HG03442 (cell line): ENCODE results near the gene MED29.
A peak's percentile ranks its signal among the peaks of the same experiment; 100 is the strongest.

ENCODE experiments used
- ATAC-seq: cut with Tn5 transposase; IDR thresholded peaks from one replicate; pipeline ENCODE4 v1.9.1; 2021; ENCODE audit warnings: mild to moderate bottlenecking, moderate library complexity; ENCODE audit not compliant: unreplicated experiment

MED29 gene

GRCh38 chr19:39410017-39410830 is 19.0 kb downstream of the MED29 start:
- no peak for ATAC-seq

GRCh38 chr19:39410831-39411080 is 19.6 kb downstream of the MED29 start:
- ATAC-seq = no peak

- ATAC-seq = no peak
Observed at GRCh38 chr19:39411081-39411831, 20.1 kb downstream of the MED29 start.

GRCh38 chr19:39411832-39412099 is 20.6 kb downstream of the MED29 start:
- ATAC-seq = peak; percentile 16

GRCh38 chr19:39412100-39412866 is 21.1 kb downstream of the MED29 start, which contains the start of gene PLEKHG2:
TSS of gene PLEKHG2 (plus strand) at chr19:39412669. CDS start at chr19:39414087, 1,418 bp downstream.
- peak; percentile 49 for ATAC-seq

GRCh38 chr19:39412867-39413271 is 21.7 kb downstream of the MED29 start:
- ATAC-seq = no peak

- no peak for ATAC-seq
Observed at GRCh38 chr19:39413272-39413910, 22.2 kb downstream of the MED29 start.

- ATAC-seq = no peak
Observed at GRCh38 chr19:39413911-39414608, 22.9 kb downstream of the MED29 start.

GRCh38 chr19:39415111-39416046 is 24.2 kb downstream of the MED29 start:
- ATAC-seq = no peak

- no peak for ATAC-seq
Observed at GRCh38 chr19:39416152-39417120, 25.3 kb downstream of the MED29 start.

GRCh38 chr19:39417463-39418181 is 26.4 kb downstream of the MED29 start:
- no peak for ATAC-seq

- no peak for ATAC-seq
Observed at GRCh38 chr19:39419003-39419402, 27.8 kb downstream of the MED29 start.

GRCh38 chr19:39420769-39421168 is 29.6 kb downstream of the MED29 start:
- ATAC-seq = no peak

GRCh38 chr19:39422020-39422419 is 30.8 kb downstream of the MED29 start:
- no peak for ATAC-seq

GRCh38 chr19:39423258-39424086 is 32.3 kb downstream of the MED29 start:
- ATAC-seq = no peak

GRCh38 chr19:39424934-39425333 is 33.8 kb downstream of the MED29 start:
- no peak for ATAC-seq

GRCh38 chr19:39425744-39426143 is 34.6 kb downstream of the MED29 start:
- no peak for ATAC-seq
